NK-92 treated with Interleukin-12 subunit alpha and Interleukin-12 subunit beta, amount 100 ng/mL, for 24 hours (cell line): Measurements from ENCODE around the gene PSMG4.
"Not testable (repeated sequence)": the region's sequence is repeated elsewhere in the genome, so short reads cannot be mapped to it uniquely, and the experiment has no call there.

ENCODE experiments used
- DNase-seq: peaks from one replicate; lab custom pipeline; 2025; lab: John Stamatoyannopoulos, UW

The PSMG4 gene

DNA sequence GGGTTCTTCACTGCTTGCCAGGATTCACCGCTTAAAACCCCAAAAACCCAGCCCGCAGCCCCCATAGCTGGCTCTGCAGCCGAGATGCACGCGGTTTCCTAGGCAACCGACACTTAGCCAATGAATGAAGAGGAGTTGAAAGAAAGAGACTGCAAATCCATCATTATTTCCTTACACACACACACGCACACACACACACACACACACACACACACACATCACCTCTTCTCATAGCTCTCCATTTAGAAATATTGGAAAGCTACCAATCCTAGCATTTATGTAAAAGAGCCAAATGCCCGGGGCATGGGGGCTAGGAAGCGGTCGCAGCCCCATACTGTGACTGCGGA is 27.9 kb upstream of the PSMG4 start:
- DNase-seq = no peak

GRCh38 chr6:3231247-3232016 is 27.3 kb upstream of the PSMG4 start:
- no peak for DNase-seq

- DNase-seq = no peak
These were observed 26.5 kb upstream of the PSMG4 start for GRCh38 chr6:3232017-3232945.

- no peak for DNase-seq
These were observed 25.4 kb upstream of the PSMG4 start for GRCh38 chr6:3233321-3233720.

- no peak for DNase-seq
These were observed 24.8 kb upstream of the PSMG4 start for GRCh38 chr6:3233904-3234303.

- DNase-seq = no peak
These were observed 23.3 kb upstream of the PSMG4 start for GRCh38 chr6:3235486-3235885.

- no peak for DNase-seq
These were observed 22.7 kb upstream of the PSMG4 start for GRCh38 chr6:3236005-3236404.

DNA sequence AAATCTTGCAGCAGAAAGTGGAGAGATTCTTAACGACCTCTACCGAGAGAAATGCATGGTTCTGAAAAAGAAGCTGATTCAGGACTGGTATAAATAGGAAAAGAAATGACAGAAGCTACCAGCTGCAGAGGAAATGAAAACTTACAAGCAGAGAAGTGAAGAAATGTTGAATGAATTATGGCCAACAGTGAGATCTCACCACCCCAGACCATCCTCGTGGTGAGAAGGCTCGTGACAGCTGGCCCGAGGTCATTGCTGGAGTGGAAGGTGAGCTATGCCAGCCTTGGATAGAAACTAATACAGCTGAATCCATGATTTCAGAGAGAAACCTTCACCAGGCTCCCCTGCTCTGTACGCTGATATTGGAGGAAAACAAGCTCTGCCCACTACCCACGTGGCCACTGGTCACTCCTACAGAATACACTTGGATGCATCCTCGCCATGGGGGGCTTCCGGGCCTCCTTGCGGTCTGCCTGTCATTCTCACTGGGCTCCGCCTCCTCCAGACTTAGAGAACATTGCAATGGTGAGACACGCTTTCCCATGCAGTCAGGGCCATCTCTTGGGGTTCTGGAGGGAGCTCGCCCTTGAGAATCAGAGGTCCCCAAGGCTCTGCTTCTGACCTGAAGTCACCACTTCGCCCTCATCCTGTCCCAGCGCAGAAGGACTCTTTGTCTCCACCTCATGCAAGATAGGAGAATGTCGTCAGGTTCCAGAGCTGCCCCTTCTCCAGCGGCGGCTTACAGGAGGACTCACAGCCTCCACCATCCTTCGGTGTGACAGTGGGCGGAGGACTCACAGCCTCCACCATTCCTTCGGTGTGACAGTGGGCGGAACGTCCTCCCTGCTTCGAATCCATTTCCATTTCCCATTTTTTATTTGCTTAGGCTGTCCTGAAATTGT is 20.7 kb upstream of the PSMG4 start:
- DNase-seq = no peak

DNA sequence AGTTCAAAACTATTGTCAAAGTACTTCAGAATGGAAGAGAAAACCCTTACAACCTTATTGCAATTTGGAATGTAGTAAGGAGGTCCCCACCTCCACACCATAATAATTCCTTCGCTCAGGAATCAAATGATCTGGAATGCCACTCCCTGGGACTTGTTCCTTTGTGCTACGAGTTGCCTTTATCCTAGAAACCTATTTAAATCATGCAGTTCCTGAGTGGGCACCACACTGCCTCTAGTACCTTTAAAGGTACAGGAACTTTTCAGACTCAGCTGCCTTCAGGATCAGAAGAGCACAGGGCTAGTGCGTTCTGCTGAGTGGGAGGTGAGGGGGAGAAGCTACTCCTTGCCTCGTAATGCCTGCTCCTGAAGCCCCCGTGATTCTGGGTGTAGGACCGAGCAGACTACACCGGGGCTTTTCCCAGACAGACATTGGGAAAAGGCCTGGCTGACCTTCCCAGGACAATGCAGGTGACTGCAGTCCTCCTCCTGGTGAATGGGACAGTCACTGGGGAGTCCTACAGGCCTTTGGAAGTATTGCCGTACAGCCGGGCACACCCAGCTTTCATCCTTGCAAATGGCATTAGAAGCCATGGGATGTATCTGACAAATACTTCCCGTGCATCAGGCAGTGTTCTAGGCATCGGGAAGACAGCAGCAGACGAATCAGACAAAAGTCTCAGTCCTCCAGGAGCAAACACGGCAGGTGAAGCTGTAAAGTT is 19.5 kb upstream of the PSMG4 start:
- DNase-seq = no peak

GRCh38 chr6:3240595-3240994 is 18.2 kb upstream of the PSMG4 start:
- no peak for DNase-seq

- DNase-seq = not testable (repeated sequence)
These were observed 17.0 kb upstream of the PSMG4 start for GRCh38 chr6:3241745-3242144.

DNA sequence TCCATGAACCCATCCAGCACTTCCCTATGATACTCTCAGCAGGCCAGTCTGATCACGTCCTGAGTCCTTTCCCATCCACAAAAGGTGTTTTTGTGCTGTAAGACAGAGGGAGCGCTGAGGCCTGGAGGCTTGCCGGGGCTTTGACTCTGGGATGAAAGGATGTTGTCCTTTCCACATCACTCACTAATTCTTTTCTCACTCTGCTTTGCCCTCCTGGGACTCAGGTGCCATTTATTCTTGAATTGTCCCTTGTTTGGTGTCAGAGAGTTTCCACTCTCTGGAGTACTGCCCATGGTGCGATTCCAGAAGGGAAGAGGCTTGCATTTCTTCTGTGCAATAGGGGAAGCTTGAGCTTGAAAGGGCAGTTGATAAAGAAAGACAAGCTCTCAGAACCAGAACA is 16.0 kb upstream of the PSMG4 start:
- no peak for DNase-seq

DNA sequence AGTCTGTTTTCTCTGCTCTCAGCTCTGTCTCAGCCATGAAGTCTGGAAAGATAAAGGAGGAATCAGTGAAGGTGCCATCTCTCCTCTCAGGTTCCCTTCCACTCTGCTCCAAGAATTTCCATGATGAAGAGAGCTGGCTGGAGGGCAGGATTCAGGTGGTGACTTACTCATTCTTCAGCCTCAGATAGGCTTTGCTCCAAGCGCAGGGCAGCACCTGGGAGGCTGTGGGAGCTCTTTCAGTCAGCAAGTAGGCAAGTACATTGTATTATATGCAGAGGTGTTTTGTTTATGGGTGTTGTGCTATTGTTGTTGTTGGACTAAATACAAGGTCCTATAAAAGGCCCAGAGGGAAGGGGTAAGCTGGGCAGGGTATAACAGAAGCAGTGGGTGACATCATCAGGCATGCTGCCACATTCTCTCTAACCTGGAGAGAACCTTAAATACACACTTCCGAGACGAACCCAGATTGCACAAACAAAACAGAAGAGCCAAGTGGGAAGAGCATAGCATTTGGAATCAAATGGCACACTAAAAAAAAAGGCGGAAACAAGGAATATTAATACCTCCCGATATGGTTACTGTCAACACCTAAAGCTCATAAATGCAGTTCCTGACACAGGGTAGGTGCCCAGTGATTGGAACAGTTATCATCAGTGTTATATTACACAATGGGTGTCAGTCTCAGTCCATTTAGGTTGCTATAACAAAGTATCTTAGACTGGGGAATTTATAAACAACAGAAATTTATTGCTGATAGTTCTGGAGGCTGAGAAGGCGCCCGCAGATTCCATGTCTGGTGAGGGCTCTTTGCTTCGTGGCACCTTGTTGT is 14.5 kb upstream of the PSMG4 start:
- no peak for DNase-seq

GRCh38 chr6:3244832-3245161 is 13.9 kb upstream of the PSMG4 start:
- DNase-seq = not testable (repeated sequence)

DNA sequence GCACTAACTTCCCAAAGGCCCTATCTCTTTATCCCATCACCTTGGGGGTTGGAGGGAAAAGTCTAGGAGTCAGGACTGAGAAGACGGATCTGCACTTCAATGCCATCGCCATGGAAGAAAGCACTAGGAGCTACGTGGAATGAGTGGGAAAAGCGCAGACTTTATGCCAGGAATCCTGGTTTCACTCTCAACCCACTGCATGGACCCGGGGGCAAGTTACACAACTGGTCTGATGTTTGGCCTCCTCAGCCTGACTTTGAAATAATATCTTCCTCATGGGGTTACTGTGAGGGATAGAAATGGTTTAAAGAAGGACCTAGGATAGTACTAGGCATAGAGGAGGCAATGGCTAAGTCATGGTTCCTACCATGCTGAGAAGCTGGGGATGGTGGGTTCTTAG is 13.5 kb upstream of the PSMG4 start:
- no peak for DNase-seq

DNA sequence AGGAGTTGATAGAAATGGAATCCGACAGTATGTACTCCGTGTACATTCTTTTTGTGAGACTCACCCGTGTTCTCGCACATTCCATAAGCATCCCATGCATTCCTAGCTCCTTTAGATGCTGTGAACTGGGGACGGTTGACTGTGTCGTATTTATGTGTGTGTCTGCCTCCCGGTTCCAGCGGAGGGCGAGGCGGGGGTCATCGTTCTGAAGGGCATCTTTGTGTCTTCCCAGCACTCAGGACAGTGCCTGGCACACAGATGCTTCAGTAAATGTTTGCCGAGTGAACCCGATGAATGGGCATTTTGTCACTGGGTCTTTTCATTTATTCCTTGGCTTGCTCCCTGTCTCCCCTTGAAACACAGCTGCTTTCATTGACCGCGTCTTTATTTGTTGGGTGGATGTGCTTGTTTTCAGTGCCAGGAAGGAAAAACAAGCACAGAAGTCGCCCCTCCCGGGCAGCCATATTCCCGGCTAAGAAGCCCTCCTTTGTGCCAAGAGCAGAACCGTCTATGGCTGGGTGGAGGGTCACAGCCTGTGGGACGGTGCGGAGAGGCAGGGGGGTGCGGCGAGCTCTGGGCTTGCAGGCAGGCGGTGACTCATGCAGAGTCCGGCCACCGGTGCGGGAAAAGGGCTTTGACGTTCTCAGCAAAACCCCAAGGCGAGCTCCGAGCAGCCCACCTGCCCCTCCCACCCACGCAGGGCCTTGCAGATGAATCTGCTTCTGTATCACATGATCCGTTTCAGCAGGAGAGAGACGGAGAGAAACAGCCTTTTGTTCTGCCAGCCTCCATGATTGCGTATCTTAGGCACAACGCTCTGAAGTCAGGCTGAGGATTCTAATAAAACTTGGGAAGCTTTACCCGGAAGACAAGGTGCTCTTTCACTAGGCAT is 11.2 kb upstream of the PSMG4 start:
- no peak for DNase-seq

DNA sequence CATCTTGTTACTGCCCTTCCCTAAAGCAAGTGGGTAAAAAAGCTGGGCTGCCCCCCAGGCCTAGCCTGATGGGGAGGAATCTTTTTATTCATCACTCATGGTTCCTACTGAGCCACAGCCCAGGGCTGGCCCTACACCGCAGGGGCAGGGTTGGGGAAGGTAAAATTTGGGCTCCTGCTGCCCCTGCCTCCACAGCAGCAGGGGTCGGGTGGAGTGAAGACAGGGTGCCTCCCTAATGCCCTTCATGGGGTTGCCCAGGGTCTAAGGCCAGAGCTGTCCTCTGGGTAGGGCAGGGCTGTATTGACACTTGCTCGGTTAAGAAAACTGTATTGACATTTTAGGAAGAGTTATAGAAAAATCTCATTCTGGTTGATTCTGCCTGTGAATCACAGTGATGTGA is 8.9 kb upstream of the PSMG4 start:
- DNase-seq = no peak

DNA sequence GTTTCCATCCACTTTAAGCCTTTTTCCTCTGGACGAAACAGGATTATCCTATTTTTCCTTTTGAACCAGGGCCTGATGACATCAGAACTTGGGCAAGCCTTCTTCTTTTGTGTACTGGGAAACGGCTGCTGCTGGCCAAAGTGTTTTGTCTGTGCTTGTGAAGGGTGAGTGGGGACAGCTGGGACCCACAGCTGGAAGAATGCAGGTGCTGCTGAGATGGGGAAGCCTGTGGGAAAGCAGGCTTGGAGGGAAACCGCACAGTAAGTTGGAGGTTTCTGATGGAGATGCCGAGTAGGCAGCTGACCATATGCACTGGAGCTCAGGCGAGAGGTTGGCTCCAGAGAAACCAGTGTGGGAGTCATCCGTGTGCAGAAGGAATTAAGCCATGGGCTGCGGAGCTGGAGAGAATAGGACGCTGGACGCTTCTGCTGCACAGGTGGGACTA is 8.5 kb upstream of the PSMG4 start:
- DNase-seq = no peak

DNA sequence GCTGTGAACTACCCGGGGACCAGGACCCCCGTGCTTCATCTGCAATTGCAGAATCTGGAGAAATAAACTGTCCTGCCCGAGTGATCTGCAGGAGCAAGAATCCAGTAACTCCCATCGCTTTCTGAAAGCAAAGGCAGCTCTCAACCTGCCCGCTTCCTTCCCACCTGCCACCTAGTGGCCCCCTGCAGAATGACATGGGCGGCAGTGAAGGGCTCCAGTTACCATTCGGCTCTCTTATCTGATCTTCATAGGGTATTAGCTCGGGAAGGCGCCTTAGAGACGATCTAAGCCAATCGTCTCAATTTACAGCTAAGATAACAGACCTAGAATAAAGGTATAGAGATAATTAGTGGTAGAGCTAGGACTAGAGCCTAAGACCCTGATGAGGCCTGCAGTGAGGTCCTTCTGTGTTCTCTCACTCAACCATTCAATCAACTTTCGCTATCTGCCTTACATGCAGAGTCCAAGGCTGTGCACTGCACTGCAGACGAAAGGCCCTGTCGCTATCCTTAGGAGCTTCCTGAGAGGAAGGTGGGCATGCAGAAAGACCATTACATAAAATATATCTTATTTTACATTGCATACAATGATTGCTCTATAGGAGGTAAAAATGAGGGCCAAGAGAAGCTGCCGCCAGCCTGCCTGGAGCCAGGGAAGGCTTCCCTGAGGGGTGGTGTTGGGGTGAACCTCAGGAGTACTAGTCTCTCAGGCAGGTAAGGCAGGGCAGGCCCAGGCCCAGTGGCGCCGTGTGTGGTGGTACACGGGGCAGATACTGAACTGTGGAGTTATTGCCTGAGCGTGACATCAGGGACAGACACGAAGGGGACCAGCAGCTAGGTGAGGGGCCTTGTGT is 7.1 kb upstream of the PSMG4 start:
- peak; percentile 50 for DNase-seq
